Measurements from ENCODE around the gene ERMP1. TPM values are rescaled to one million over a fixed set of nuclear protein-coding genes. Genes with fewer than 3 reads are reported as not detected.

Gene ERMP1
- total and polyA plus RNA-seq, 10 of the 15 experiments (the other 5 are each of a cell fraction or from before 2014, with no cell fraction given): 2.4 to 42.1 (median 8.1) TPM

GRCh38 chr9:5811751-5812150 lies 21.2 kb downstream of the ERMP1 start (continued):
- no peak for TF ChIP-seq MXI1 (IDR thresholded peaks at IDR 0.05; ENCODE audit: low read depth, low read length)
- TF ChIP-seq CBX3 (IDR thresholded peaks at IDR 0.05; ENCODE audit: borderline replicate concordance, low read depth): no peak

DNA sequence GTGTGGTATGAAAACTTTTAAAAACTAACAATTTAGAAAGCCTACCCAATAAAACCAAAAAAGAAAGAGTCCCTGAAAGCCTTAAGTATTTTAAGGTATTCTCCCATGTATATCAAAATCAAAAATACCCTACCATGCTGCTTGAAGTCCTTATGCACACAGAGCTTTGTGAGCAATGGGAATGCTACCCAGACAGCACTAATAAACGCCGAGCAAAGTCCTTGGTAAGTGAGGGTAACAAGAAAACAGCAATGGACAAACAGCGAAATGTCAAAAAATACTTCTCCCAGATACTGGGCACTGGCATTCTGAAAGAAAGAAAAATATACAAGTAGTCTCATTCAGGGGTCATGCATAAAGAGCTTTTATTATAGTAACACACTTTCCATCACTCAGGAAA lies 27.4 kb downstream of the ERMP1 start:
- SMC1A ChIA-PET (ENCODE audit: uncharacterized antibody, unreplicated experiment): interaction anchor here (0.7 to 1.5 kb wide), 2 partner anchors 21 to 205 kb away, joined by 3 to 6 read pairs; no protein-coding TSS in a partner anchor
- CTCF ChIA-PET: interaction anchor here (0.8 to 1.0 kb wide), 3 partner anchors 10 to 27 kb away, joined by 3 to 4 read pairs (median 3); partner anchors contain the start of gene ERMP1
- H3K9ac ChIP-seq (ENCODE audit: control insufficient read depth, insufficient read depth, low read length): no peak overlapping the region
- FAIRE-seq (no peak), DNase-seq (ENCODE audit: low read depth, low spot score) (no peak), ATAC-seq (no peak)
- no peaks in the 10 kb centered on the region for H3K4me1 ChIP-seq (ENCODE audit: control insufficient read depth, insufficient read depth, low read length)
- 97% methylated on average over 3 of the region's 3 CpGs for WGBS (ENCODE audit: insufficient coverage, insufficient replicate concordance, low lambda C conversion rate, missing lambda C conversion rate)
- H3K27ac ChIP-seq (ENCODE audit: control insufficient read depth, insufficient read depth): no peak overlapping the region
- RAD21 ChIA-PET (ENCODE audit: unreplicated experiment): no interaction called here
- no TSS peak for BruUV-seq (replicated peaks)
- no peak overlapping the region for H3K4me2 ChIP-seq (ENCODE audit: control insufficient read depth, insufficient read depth)
- H2AFZ ChIP-seq (ENCODE audit: control insufficient read depth, low read depth, low read length): no peak overlapping the region
- H3K4me3 ChIP-seq: no peak overlapping the region
- TF ChIP-seq NBN (IDR thresholded peaks at IDR 0.05): no peak
- TF ChIP-seq ZNF384 (IDR thresholded peaks at IDR 0.05; ENCODE audit: borderline replicate concordance, low read depth, low read length): no peak
- TF ChIP-seq, protein P1, sequence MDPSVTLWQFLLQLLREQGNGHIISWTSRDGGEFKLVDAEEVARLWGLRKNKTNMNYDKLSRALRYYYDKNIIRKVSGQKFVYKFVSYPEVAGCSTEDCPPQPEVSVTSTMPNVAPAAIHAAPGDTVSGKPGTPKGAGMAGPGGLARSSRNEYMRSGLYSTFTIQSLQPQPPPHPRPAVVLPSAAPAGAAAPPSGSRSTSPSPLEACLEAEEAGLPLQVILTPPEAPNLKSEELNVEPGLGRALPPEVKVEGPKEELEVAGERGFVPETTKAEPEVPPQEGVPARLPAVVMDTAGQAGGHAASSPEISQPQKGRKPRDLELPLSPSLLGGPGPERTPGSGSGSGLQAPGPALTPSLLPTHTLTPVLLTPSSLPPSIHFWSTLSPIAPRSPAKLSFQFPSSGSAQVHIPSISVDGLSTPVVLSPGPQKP (IDR thresholded peaks at IDR 0.05; ENCODE audit: low read depth, low read length): no peak
- TF ChIP-seq GABPA (IDR thresholded peaks at IDR 0.05; ENCODE audit: low read depth): no peak
- no peak for TF ChIP-seq E2F4 (IDR thresholded peaks at IDR 0.05; ENCODE audit: low read depth, low read length)
- TF ChIP-seq PAX8 (IDR thresholded peaks at IDR 0.05): no peak
- no peak for TF ChIP-seq TAF1 (IDR thresholded peaks at IDR 0.05; ENCODE audit: borderline replicate concordance, low read depth, low read length)
- TF ChIP-seq MEF2A (IDR thresholded peaks at IDR 0.05; ENCODE audit: insufficient read depth, low read depth, low read length): no peak
- no peak for TF ChIP-seq MYC (IDR thresholded peaks at IDR 0.05; ENCODE audit: insufficient read depth, insufficient read length, insufficient replicate concordance, low read length, severe bottlenecking)
- TF ChIP-seq, protein P2, sequence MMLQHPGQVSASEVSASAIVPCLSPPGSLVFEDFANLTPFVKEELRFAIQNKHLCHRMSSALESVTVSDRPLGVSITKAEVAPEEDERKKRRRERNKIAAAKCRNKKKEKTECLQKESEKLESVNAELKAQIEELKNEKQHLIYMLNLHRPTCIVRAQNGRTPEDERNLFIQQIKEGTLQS (IDR thresholded peaks at IDR 0.05; ENCODE audit: borderline replicate concordance, extremely low read depth, low read depth, low read length): no peak
- no peak for TF ChIP-seq USF2 (IDR thresholded peaks at IDR 0.05; ENCODE audit: borderline replicate concordance, low read depth, low read length)
- no peak for TF ChIP-seq NFYB (IDR thresholded peaks at IDR 0.05; ENCODE audit: insufficient read depth, low read depth, low read length)
- no peak for TF ChIP-seq POU2F2 (IDR thresholded peaks at IDR 0.05; ENCODE audit: borderline replicate concordance, low read depth, low read length)
- no peak for TF ChIP-seq ZSCAN29 (IDR thresholded peaks at IDR 0.05)
- TF ChIP-seq HDAC2 (IDR thresholded peaks at IDR 0.05): no peak
- TF ChIP-seq, protein P3, sequence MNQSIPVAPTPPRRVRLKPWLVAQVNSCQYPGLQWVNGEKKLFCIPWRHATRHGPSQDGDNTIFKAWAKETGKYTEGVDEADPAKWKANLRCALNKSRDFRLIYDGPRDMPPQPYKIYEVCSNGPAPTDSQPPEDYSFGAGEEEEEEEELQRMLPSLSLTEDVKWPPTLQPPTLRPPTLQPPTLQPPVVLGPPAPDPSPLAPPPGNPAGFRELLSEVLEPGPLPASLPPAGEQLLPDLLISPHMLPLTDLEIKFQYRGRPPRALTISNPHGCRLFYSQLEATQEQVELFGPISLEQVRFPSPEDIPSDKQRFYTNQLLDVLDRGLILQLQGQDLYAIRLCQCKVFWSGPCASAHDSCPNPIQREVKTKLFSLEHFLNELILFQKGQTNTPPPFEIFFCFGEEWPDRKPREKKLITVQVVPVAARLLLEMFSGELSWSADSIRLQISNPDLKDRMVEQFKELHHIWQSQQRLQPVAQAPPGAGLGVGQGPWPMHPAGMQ (IDR thresholded peaks at IDR 0.05; ENCODE audit: borderline replicate concordance): no peak
- no peak for TF ChIP-seq TCF12 (IDR thresholded peaks at IDR 0.05; ENCODE audit: low read depth, low read length)
- no peaks in the 10 kb centered on the region for H4K20me1 ChIP-seq (ENCODE audit: control insufficient read depth, insufficient read depth)
- intact Hi-C loops (cut with micrococcal nuclease; ENCODE audit: unreplicated experiment) (no loop called here), in situ Hi-C loops (cut with MboI) (no loop called here)
- no peaks in the 10 kb centered on the region for H3K27me3 ChIP-seq (replicated peaks in 1 of 2; ENCODE audit: control insufficient read depth in 2 of 2, insufficient read depth in 2 of 2, low read length in 1 of 2)
- H3K36me3 ChIP-seq (ENCODE audit: control insufficient read depth in 2 of 2, insufficient read depth in 2 of 2, low read length in 1 of 2): peaks cover 3 to 20% of the 10 kb centered on the region in 2 experiments
- H3K79me2 ChIP-seq (ENCODE audit: control insufficient read depth, insufficient read depth, low read length): no peaks in the 10 kb centered on the region
- no peaks in the 10 kb centered on the region for H3K9me3 ChIP-seq (replicated peaks; ENCODE audit: control insufficient read depth, insufficient read depth, low read length)
- POLR2A ChIA-PET: interaction anchor here (0.5 kb wide), 1 partner anchor 608 kb away, joined by 4 read pairs; the partner anchor contains the start of gene UHRF2

Measured in GM12878 (cell line).